Measurements from ENCODE around the gene HHIP. TPM values are rescaled to one million over a fixed set of nuclear protein-coding genes. Genes with fewer than 3 reads are reported as not detected.
A peak's percentile ranks its signal among the peaks of the same experiment; 100 is the strongest.
"Not testable (repeated sequence)": the region's sequence is repeated elsewhere in the genome, so short reads cannot be mapped to it uniquely, and the experiment has no call there.

Gene HHIP
- total RNA-seq, 1 experiment from 2014 or later = 48.8 TPM

DNA sequence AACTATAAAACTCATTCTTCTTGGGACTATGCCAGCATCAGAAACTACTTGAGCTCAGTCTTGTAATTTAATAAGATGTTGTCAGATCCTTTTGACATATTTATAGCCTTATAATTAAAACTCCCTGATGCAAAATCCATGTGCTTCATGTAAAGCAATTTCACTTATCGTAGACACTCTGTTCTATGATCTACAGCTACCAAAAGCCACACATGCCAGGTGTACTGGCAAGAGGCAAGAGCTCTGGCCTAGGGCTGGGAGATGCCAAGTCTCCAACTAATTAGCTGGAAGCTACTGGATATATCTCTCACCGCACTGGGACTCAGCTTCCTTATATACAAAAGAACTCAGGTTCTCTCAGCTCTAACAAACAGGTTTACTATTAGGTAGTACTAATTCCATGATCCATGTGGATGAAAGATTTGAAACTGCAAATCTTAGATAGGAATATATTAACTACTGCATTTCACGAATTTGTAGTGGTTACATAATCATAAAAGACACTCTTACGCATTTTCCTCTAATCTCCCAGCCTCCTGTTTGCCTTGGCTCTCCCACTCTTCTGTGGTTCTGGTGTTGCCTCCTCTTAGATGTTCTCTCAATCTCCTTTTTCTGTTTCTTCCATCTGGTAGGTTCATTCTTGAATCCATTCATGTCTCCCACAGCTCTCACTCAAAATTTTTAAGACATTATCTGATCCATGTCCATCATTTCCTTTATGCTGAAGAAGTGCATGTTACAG is 103.0 kb downstream of the HHIP start:
- no peak for DNase-seq (ENCODE audit: low read depth)

DNA sequence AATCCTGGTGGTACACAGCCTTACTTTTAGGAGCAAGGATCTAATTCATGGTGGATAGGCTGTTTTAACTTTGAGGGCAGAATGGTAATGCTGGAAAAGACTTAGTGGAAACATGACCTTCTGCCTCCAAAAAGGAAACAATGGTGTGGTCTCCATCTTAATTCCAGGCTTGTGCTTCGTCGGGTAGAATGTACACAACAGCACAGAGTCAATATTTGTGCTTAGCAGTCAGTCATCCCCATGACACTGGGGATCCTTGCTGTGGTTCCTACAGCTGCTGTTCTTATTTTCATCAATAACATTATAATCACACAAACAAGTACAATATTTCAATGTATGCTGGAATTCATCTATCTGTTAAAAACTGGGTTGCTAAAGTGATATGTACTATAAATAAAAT is 104.4 kb downstream of the HHIP start:
- no peak for DNase-seq (ENCODE audit: low read depth)

DNA sequence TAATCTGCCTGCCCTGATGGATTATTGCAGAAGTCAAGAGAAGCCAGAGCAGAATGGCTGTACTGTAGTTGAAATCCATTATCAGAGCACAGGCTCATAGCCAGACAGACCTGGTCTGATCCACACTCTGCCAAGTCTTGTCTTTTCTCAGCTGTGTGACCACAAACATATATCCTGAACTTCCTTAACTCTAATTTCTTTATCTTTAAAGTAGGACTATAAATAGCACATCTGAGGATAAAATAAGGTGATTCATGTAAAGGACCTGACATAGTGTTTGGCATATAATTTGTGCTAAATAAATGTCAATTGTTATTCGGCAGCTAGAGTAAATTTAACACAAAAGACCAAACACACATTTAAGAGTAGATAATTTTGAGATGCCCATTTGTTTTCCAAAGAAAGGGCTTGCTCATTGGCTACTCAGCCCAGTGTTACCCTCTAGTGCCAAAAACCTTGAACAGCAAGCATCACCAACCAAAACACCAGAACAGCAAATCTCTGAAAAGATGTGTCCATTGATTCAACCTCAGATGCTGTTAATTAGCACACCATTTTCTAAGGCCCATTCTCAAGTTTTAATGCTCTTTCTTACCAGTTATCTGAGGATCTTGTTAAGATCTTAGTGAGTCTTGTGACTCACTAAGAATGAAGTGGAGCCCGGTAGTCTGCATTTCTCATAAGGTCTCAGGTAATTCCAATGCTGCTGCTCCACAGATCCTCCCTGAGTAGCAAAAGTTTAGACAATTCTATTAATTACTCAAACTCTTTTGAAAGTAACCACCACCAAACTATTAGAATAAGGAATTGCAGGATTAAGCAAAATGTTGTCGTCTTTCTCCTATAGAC is 108.8 kb downstream of the HHIP start:
- peak; percentile 54 for DNase-seq (ENCODE audit: low read depth)

DNA sequence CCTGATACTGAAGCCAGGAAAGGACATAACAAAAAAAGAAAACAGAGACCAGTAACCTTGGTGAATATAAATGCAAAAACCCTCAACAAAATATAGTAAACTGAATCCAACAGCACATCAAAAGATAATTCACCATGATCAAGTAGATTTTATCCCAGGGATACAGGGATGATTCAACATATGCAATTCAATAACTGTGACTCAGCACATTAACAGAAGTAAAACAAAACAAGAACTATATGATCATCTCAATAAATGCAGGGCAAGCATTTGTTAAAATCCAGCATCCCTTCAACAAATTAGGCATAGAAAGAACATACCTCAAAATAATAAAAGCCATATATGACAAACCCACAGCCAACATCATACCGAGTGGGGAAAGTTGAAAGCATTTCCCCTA is 112.0 kb downstream of the HHIP start:
- DNase-seq (ENCODE audit: low read depth) = peak; percentile 36

DNA sequence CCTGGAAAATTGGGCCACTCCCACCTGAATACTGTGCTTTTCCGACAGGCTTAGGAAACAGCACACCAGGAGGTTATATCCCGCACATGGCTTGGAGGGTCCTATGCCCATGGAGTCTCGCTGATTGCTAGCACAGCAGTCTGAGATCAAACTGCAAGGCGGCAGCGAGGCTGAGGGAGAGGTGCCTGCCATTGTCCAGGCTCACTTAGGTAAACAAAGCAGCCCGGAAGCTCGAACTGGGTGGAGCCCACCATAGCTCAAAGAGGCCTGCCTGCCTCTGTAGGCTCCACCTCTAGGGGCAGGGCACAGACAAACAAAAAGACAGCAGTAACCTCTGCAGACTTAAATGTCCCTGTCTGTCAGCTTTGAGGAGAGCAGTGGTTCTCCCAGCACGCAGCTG is 122.9 kb downstream of the HHIP start:
- DNase-seq (ENCODE audit: low read depth) = not testable (repeated sequence)

DNA sequence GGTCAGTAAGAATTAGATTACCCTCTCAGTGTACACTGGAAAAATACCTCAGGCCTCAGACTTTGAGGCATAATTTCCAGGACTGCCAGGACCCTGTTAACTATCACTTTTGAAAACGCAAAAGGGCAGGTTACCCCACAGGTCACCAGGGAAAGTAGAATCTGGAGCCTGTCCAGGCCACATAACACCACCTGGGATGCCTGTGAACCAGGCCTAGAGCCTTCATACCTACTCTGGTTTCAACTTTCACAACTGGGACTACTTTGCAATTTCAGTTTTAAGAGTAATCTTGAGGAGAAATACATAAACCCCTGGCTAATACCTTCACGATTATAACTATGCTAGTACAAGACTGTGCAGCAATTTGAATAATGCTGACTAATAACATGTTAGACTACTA is 132.4 kb downstream of the HHIP start:
- DNase-seq (ENCODE audit: low read depth) = no peak

DNA sequence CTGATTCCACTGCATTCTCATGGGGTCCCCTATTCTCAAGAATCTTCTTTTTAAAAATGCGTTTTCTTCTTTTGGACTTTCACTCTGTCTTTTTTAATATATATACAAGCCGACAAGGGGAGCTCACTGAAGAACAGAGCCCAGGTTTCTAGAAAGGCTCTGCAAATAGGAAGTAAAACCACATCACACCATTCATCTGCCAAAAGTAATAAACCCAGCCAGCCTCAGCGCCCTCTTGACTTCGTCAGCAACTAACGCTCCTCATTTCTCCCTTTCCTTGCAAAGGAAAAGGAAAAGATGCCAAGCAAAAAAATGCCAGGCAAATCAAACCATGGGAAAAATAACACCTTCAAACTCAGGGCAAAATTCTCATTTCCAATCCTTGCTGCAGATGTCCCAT is 136.4 kb downstream of the HHIP start:
- no peak for DNase-seq (ENCODE audit: low read depth)

DNA sequence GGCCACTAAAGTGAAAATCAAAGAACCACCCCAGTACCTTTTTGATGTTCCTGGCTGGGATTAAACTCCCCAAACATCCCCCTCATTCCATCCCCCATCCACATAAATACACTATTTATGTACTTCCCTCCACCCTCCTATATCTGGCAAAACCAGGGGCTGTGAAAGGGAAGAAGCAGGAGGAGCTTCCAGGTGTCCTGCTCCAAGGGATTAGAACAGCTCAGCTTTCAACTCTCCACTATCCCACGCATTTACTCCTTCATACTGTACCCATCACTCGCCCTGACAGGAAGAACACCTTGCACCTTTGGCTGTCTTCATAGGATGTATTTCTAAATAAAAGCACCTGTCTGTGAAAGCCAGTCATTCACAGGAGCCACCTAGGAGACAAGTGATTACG is 140.0 kb downstream of the HHIP start:
- no peak for DNase-seq (ENCODE audit: low read depth)

DNA sequence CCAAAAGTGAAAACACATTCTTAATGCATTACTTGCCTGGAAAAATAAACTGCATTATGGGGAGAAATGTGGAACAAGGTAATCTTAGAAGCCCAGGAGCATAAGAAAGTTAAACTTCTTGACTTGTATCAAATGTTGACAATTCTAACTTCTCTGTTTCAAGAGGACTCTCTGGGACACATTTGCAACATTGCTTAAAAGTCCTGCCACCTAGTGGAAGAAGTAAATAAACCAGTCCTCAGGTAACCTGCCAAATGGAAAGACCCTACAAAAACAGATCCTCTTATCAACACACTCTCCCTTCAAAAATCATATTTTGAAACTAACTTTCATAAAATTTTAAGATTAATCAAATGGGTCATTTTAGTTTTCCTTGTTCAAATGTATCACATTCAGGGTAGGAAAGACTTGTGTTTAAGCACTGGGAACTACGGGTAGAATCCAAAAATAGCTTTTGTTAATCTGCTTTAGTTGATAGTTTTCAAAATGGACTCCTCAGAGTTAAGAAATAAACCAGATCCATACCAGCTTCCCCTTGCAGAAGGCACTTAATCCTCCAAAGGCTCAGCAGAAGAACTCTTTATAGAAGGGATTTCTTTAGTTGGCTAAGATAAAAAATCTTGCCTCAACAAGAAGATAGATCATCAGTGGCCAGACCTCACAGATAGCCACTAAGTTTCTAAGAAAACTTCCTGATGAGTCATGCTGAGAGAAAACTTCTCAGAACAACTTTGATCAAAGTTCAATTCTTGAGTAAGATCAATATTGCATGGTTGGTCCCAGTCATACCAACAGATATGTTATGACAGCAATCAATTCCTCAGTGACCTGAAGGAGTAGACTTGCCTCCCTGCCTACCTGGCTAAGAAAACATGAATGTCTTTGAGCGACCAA is 141.7 kb downstream of the HHIP start:
- DNase-seq (ENCODE audit: low read depth) = peak; percentile 39

DNA sequence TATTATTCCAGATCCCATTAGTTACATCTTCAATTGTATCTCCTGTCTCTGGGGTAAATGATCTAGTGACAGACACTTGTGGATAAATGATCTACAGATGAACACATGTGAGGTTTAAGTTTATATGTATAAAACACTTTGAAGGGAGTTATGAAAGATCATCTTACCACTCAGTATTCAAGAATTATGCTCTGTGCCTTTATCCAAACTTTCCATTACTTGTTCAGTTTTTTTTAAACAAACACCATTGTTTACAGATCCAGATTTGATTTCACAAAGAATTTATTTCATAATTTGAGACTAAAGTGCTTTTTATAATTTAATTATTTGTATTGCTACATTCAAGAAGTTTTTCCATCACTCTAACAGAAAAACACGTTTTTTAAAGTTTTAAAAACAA is 142.5 kb downstream of the HHIP start:
- no peak for DNase-seq (ENCODE audit: low read depth)

DNA sequence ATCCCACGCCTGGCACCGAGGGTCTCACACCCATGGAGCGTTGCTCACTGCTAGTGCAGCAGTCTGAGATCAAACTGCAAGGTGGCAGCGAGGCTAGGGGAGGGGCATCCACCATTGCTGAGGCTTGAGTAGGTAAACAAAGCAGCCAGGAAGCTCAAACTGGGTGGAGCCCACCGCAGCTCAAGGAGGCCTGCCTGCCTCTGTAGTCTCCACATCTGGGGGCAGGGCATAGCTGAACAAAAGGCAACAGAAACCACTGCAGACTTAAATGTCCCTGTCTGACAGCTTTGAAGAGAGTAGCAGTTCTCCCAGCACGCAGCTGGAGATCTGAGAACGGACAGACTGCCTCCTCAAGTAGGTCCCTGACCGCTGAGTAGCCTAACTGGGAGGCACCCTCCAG is 146.0 kb downstream of the HHIP start:
- DNase-seq (ENCODE audit: low read depth) = not testable (repeated sequence)

Small RNA genes lying within 50 kb of the gene (small RNA-seq; reads per million reads assigned to genes)
- gene RF02271 = not detected
